Psoas muscle (tissue), 8 donors: ENCODE measurements around the gene CCL13. TPM values are rescaled to one million over a fixed set of nuclear protein-coding genes. Genes with fewer than 3 reads are reported as not detected.

Experiments
- ATAC-seq, 4 donors: fragments of 200-7000 bp; cut with Tn5 transposase; one replicate each; pipeline ENCODE4 v1.9.1; 2020; ENCODE audit warnings: moderate library complexity in 3 of 4, mild to moderate bottlenecking in 2 of 4
- DNase-seq, 2 donors: peaks; one replicate each; pipeline ENCODE4 v3.0.0-alpha.2; 2020
- H3K27ac ChIP-seq: fragments of 200-600 bp; one replicate; pipeline ENCODE4 v1.8.0; 2022
- H3K27me3 ChIP-seq, 3 donors: fragments of 200-600 bp in 1 of 3; one replicate each; pipeline versions ENCODE4 v1.6.1 to v1.8.0; 2013 to 2022; ENCODE audit warnings: low read length in 2 of 3, mild to moderate bottlenecking in 2 of 3, moderate library complexity in 1 of 3; ENCODE audit not compliant: insufficient read depth in 3 of 3
- H3K36me3 ChIP-seq, 2 donors: fragments of 200-600 bp in 1 of 2; one replicate each; pipeline versions ENCODE4 v1.6.1 to v1.8.0; 2013 to 2022; ENCODE audit warnings: low read depth in 1 of 2, mild to moderate bottlenecking in 1 of 2, moderate library complexity in 1 of 2; ENCODE audit not compliant: insufficient read depth in 1 of 2
- H3K4me1 ChIP-seq: fragments of 200-600 bp; one replicate; pipeline ENCODE4 v1.8.0; 2022
- H3K4me3 ChIP-seq: fragments of 200-600 bp; one replicate; pipeline ENCODE4 v1.8.0; 2022; ENCODE audit warnings: mild to moderate bottlenecking
- H3K9me3 ChIP-seq: fragments of 200-600 bp; one replicate; pipeline ENCODE4 v1.8.0; 2022
- WGBS, 3 donors: extraction: QIAGEN DNeasy Blood & Tissue Kit; methylation state at CpG; one replicate each; pipeline versions ENCODE4 v1.1.6 to v1.1.7; 2013; 5-methylcytosine and 5-hydroxymethylcytosine counted together
- intact Hi-C, 2 donors: fragments of 100-400 bp; cut with DNase I; formaldehyde crosslinking; loops; one replicate each; pipeline versions ENCODE4 v1.11.0 to v1.14.2; 2022
- polyA plus RNA-seq, 3 donors: library from polyadenylated mRNA; stranded (reverse); fragments of 200-250 nt; gene quantifications; one replicate each; pipeline ENCODE4 v1.2.3, GENCODE V29; 2013
- total RNA-seq, 4 donors: library from RNA; stranded (reverse); fragmentation: NEBNext Ultra II Directional in 2 of 4; extraction: Animal tissue kit (Norgen Biotek cat#: 25700) in 2 of 4; gene quantifications; one replicate each; pipeline versions ENCODE4 v1.2.1 to v1.2.4, GENCODE V29; 2021 to 2023
- TF ChIP-seq, protein P1 (sequence below): fragments of 200-600 bp; IDR thresholded peaks from one replicate; pipeline ENCODE4 v1.8.0; 2022; ENCODE audit warnings: antibody characterized with exemption
- donor health status: healthy with polysubstance abuse.
- donor health status: DM: no; HTN: no; CAD: no; lungs with moderate emphysema.
- donor health status: Bipolar disorder and iron deficiency.
- donor health status: healthy.
- donor health status: DM: yes; HTN: yes; CAD: no.
- donor health status: DM: no; HTN: no; CAD: no.
- donor health status: DM: no; HTN: no; CAD: no.
- donor health status: DM: yes; HTN: yes; CAD: no.

Gene CCL13
- total and polyA plus RNA-seq, 7 donors, result 0.10 to 1.2 (median 0.27) TPM; not detected in 2

DNA sequence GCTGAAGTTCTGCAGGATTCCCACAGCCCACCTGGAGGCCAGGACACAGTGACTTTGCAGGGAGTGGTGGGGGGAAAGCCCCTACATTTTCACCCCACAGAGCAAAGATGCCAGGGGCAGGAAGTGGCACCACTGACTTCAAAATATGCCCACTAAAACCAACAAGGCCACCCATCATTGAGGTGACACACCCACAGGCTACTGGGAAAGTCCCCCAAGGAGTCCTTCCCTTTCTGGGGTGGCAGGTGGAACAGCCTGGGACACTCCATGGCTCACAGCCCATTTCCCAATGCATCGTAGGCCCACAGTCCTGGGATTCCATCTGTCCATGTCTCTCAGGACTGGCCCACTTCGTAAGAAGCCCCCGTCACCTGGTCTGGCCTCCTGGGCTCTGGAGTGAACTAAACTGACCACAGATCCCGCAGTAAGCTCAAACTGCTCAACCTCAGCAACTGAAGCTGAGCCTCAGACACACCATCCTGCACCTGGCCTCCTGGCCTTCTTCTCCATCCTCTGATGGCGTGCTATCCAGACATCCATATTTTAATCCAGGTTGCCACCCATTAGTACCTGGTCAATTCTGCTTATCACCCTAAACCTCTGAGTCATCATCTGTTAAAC lies 14.2 kb downstream of the CCL13 start:
- no peaks in the 10 kb centered on the region for H3K9me3 ChIP-seq
- H3K27ac ChIP-seq, result no peak overlapping the region
- H3K4me1 ChIP-seq, result no peaks in the 10 kb centered on the region
- ATAC-seq (no peak), DNase-seq (no peak)
- 78 to 86% (median 80%) methylated on average over 5 of the region's 5 CpGs for WGBS, 3 donors
- peaks cover 0 to 5% (median 0%) of the 10 kb centered on the region in 3 donors for H3K27me3 ChIP-seq
- H3K36me3 ChIP-seq, result no peaks in the 10 kb centered on the region
- intact Hi-C loops, result no loop called here
- TF ChIP-seq, protein P1, sequence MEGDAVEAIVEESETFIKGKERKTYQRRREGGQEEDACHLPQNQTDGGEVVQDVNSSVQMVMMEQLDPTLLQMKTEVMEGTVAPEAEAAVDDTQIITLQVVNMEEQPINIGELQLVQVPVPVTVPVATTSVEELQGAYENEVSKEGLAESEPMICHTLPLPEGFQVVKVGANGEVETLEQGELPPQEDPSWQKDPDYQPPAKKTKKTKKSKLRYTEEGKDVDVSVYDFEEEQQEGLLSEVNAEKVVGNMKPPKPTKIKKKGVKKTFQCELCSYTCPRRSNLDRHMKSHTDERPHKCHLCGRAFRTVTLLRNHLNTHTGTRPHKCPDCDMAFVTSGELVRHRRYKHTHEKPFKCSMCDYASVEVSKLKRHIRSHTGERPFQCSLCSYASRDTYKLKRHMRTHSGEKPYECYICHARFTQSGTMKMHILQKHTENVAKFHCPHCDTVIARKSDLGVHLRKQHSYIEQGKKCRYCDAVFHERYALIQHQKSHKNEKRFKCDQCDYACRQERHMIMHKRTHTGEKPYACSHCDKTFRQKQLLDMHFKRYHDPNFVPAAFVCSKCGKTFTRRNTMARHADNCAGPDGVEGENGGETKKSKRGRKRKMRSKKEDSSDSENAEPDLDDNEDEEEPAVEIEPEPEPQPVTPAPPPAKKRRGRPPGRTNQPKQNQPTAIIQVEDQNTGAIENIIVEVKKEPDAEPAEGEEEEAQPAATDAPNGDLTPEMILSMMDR, result no peak
- H3K4me3 ChIP-seq, result no peak overlapping the region

DNA sequence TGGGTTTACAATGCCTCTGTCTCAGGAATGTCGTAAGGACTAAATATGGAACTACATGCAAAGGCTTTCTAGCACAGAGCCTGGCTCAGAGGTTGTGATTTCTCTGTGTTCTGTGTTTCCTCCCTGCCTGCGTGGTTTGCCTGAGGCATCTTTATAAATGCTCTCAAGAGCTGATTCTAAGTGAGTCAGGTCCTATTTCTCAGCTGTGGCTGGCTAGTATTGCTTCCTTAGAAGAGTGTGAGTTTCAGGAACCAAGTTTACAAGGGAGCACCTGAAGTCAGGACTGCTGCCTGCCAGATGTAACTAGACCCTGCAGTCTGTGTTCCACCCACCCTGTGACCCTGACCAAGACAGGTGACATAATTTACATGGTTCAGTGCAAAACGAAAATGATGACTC lies 14.7 kb downstream of the CCL13 start:
- intact Hi-C loops, result no loop called here
- Histone ChIP-seq H3K27ac (no peak overlapping the region), H3K4me3 (no peak overlapping the region), H3K36me3 (no peaks in the 10 kb centered on the region), H3K27me3 (peaks cover 0 to 5% (median 0%) of the 10 kb centered on the region in 3 donors), H3K4me1 (no peaks in the 10 kb centered on the region), H3K9me3 (no peaks in the 10 kb centered on the region)
- TF ChIP-seq, protein P1, result no peak
- WGBS, 3 donors, result 58 to 71% (median 61%) methylated on average over 3 of the region's 3 CpGs
- DNase-seq (no peak), ATAC-seq (no peak)

DNA sequence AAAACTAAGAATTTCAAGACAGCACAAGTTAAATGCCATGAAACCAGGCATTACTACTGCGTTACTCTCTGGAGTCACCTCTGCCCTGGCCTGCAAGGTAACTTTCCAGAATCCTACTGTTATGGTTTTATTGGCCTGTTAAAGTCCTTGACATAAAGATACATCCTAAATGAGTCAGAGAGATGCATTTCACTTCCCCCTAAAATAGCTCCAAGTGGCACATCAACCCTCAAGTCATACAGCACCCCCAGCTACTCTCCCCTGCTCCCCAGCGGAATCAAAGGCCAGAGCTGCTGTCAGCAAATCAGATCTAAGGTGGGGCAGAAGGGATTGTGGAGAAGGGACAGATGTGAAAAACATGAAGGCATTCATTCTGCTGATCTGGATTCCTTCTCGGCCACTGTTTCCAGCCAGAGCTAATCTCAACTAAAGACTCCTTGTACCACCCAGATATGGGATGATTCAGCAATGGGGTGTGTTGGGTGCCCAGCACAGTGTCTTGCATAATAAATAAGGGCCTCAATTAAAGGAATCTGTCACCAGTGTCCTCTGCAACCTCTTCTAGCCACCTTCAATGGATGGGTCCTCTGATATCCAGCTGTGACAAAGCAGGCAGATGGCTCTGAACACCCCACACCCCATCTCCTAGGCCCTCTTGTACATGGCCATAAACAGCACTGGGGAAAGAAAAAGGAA lies 15.3 kb downstream of the CCL13 start:
- H3K9me3 ChIP-seq, result no peaks in the 10 kb centered on the region
- ATAC-seq (no peak), DNase-seq (no peak)
- H3K27me3 ChIP-seq, result peaks cover 0 to 5% (median 0%) of the 10 kb centered on the region in 3 donors
- WGBS, 3 donors, result 84 to 91% (median 89%) methylated on average over 3 of the region's 3 CpGs
- no peak overlapping the region for H3K27ac ChIP-seq
- H3K4me1 ChIP-seq, result no peaks in the 10 kb centered on the region
- intact Hi-C loops, result no loop called here
- H3K4me3 ChIP-seq, result no peak overlapping the region
- TF ChIP-seq, protein P1, result no peak
- no peaks in the 10 kb centered on the region for H3K36me3 ChIP-seq

DNA sequence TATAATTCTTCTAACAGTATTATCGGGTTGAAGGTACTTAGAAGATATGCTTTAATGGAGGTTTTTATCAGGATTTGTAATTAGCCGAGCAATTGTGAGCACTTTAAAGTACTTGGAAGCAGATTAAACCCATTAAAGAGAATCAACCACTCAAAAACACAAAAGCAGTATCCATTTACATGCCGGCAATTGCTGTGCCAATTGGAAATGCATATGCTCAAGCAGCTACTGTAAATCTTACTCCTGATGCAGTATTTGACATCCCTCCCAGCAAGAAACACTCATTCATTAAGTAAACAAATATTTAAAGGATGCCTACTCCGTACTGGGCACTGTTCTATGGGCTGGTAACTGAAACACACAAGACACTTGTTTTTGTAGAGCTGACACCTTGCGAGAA lies 18.2 kb downstream of the CCL13 start:
- Histone ChIP-seq H3K4me1 (no peaks in the 10 kb centered on the region), H3K27ac (no peak overlapping the region), H3K9me3 (no peaks in the 10 kb centered on the region), H3K4me3 (no peak overlapping the region), H3K36me3 (no peaks in the 10 kb centered on the region), H3K27me3 (peaks cover 0 to 3% (median 2%) of the 10 kb centered on the region in 3 donors)
- TF ChIP-seq, protein P1, result no peak
- DNase-seq (no peak), ATAC-seq (no peak)
- WGBS, 3 donors, result 74 to 79% (median 79%) methylated on average over 5 of the region's 5 CpGs
- intact Hi-C loops, result no loop called here
